ENCODE data around the gene FGF14. TPM values are rescaled to one million over a fixed set of nuclear protein-coding genes. Genes with fewer than 3 reads are reported as not detected.

FGF14 gene
- total RNA-seq, 4 donors from 2014 or later: 0.12 to 3.5 (median 1.3) TPM

DNA sequence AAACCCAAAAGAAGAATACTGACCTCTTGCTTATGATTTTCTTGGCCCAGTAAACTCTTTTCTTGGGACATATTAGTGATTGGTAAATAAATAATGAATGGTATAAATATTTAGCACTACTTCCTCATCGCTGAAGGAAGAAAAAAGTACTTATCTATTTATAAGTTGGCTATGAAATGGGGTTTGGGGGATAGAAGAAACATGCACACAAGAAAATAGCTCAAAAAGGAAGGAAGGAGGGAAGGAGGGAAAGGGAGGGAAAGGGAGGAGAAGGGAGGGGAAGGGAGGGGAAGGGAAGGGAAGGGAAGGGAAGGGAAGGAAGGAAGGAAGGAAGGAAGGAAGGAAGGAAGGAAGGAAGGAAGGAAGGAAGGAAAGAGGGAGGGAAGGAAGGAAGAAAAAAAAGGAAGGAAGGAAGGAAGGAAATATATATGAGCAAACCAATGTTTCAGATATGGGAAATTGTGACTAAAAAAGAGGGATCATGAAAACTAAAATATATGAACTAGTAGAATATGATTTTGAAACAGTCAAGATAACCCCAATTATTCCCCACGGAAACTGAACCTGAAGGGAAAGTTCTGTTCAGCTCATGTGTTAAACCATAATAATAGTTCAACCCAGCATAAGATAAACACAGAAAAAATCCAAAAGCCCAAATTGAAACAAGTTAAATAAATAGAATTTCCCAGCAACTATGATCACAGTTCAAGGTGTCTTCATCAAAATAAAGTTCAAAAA, 75.3 kb downstream of the FGF14 start:
- no peak for ATAC-seq (ENCODE audit: low FRiP score)
- TF ChIP-seq CTCF (IDR thresholded peaks at IDR 0.05): no peak
- DNase-seq (ENCODE audit: low spot score): no peak

DNA sequence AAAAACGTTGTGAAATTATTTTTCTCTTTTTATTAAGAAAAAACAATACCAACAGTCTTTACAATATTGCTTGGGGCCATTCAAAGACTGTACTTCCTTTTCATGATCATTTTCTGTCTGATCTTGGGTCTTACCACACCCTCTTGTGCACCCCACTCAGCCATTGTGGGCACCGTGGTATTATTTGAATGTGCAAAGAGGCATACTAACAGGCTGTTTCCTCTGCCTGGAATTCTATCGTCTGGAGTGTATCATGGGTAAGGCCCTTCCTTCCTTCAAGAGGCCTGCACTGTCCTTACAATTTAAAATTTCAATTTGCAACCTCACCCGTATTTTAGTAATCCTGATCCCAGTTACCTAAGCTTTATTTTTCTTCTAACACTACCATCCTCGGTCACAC, 76.5 kb downstream of the FGF14 start:
- ATAC-seq (ENCODE audit: low FRiP score) (no peak), DNase-seq (ENCODE audit: low spot score) (no peak)
- no peak for TF ChIP-seq CTCF (IDR thresholded peaks at IDR 0.05)

- DNase-seq (ENCODE audit: low spot score) (no peak), ATAC-seq (ENCODE audit: low FRiP score) (no peak)
- no peak for TF ChIP-seq CTCF (IDR thresholded peaks at IDR 0.05)
These were observed 78.3 kb downstream of the FGF14 start for GRCh38 chr13:102323505-102323904.

GRCh38 chr13:102323012-102323411, 78.8 kb downstream of the FGF14 start:
- no peak for TF ChIP-seq CTCF (IDR thresholded peaks at IDR 0.05)
- no peak for ATAC-seq (ENCODE audit: low FRiP score)
- no peak for DNase-seq (ENCODE audit: low spot score)

DNA sequence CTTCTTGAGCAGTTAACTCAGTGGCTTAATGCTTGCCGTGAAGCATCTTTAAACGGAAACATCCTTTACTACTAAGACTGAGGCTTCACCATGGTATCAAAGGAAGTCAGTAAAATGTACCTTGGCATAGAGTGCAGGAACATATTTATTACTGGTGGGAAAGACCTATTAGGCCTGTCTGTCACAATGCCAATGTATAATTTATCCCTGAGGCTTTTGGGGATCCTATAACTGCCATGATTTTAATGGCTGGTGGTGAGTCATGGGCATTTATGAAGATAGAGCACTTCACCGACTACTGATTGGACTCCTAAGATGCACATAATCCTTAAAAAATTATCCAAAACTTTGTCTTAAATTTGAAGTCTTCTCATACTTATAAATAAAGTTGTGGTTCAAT, 79.6 kb downstream of the FGF14 start:
- no peak for TF ChIP-seq CTCF (IDR thresholded peaks at IDR 0.05)
- no peak for DNase-seq (ENCODE audit: low spot score)
- ATAC-seq (ENCODE audit: low FRiP score): no peak

- no peak for ATAC-seq (ENCODE audit: low FRiP score)
- DNase-seq (ENCODE audit: low spot score): no peak
- TF ChIP-seq CTCF (IDR thresholded peaks at IDR 0.05): no peak
These were observed 83.6 kb downstream of the FGF14 start for GRCh38 chr13:102318233-102318632.

DNA sequence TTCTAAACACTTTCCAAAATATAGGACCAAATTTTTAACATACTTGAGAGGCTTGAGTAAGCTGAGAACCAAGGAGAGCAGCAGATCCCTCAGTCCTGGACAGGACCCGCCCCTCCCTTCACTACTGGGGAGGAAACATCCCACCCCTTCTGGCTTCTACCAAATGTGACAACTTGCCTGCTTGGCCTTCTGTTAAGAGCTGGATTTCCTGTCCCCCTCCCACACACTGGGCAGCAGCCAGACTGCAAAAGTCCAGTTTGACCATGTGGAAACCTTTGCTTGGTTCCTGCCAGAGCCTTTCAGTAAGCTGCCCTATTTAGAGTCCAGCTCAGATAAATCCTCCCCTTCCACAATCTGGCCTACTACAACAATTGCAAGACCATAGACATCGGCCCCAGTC, 84.3 kb downstream of the FGF14 start:
- no peak for TF ChIP-seq CTCF (IDR thresholded peaks at IDR 0.05)
- peak; percentile 95 for ATAC-seq (ENCODE audit: low FRiP score)
- DNase-seq (ENCODE audit: low spot score): peak; percentile 26

Measured in omental fat pad (tissue), 4 donors.